SK-N-SH (cell line): ENCODE data around the gene RASGRF1. TPM values are rescaled to one million over a fixed set of nuclear protein-coding genes. Genes with fewer than 3 reads are reported as not detected.

Experiments used
- CTCF ChIA-PET: fragments of 300-600, 350-600 bp; formaldehyde crosslinking; extraction: SDS; loops from one replicate; lab custom pipeline; 2021; lab: Yijun Ruan, JAX
- POLR2A ChIA-PET: fragments of 350-600 bp; sonication (Branson Sonifier 250); formaldehyde crosslinking; extraction: SDS; loops from one replicate; lab custom pipeline; 2020; ENCODE audit warnings: antibody characterized with exemption, inconsistent platforms; lab: Yijun Ruan, JAX
- DNase-seq: peaks from one replicate; pipeline ENCODE4 v3.0.0; 2012
- H2AFZ ChIP-seq: fragments of 200-600 bp; sonication (generic); 2 replicates; pipeline ENCODE4 v1.8.1; 2016; ENCODE audit warnings: antibody characterized with exemption, mild to moderate bottlenecking, low read depth
- H3F3A ChIP-seq: fragments of 200-600 bp; sonication (generic); replicated peaks from 2 replicates; pipeline ENCODE3; 2016; ENCODE audit warnings: antibody characterized with exemption, mild to moderate bottlenecking; ENCODE audit not compliant: insufficient read depth
- H3K27ac ChIP-seq, 2 experiments: fragments of 200-500 bp in 1 of 2; fragments of 200-600 bp in 1 of 2; sonication (Bioruptor generic) in 1 of 2; sonication (generic), shearing (Covaris generic) in 1 of 2; 2 replicates each; pipeline versions ENCODE4 v1.5.1 to v1.6.1; 2014 to 2016; ENCODE audit warnings: low read depth in 2 of 2, inconsistent platforms in 1 of 2, low read length in 1 of 2, mild to moderate bottlenecking in 1 of 2, mixed read lengths in 1 of 2
- H3K27me3 ChIP-seq: fragments of 200-600 bp; sonication (generic), shearing (Covaris generic); 2 replicates; pipeline ENCODE4 v1.6.1; 2016; ENCODE audit warnings: mixed run types; ENCODE audit not compliant: insufficient read depth
- H3K36me3 ChIP-seq, 2 experiments: fragments of 200-500 bp in 1 of 2; fragments of 200-600 bp in 1 of 2; sonication (Bioruptor generic) in 1 of 2; sonication (generic) in 1 of 2; replicated peaks in 1 of 2; 2 replicates each; pipeline versions ENCODE3 to v1.5.1; 2014 to 2016; ENCODE audit warnings: low read length in 1 of 2, mild to moderate bottlenecking in 1 of 2; ENCODE audit not compliant: insufficient read depth in 2 of 2, control insufficient read depth in 1 of 2
- H3K4me1 ChIP-seq, 2 experiments: fragments of 200-500 bp in 1 of 2; fragments of 200-600 bp in 1 of 2; sonication (Bioruptor generic) in 1 of 2; sonication (generic), shearing (Covaris generic) in 1 of 2; 2 replicates each; pipeline versions ENCODE4 v1.5.1 to v1.6.1; 2014 to 2016; ENCODE audit warnings: low read depth in 1 of 2, low read length in 1 of 2, mixed run types in 1 of 2; ENCODE audit not compliant: insufficient read depth in 2 of 2, control insufficient read depth in 1 of 2
- H3K4me2 ChIP-seq: fragments of 200-600 bp; sonication (generic), shearing (Covaris generic); 2 replicates; pipeline ENCODE4 v1.6.1; 2017; ENCODE audit warnings: mixed run types
- H3K4me3 ChIP-seq, 2 experiments: fragments of 200-500 bp in 1 of 2; fragments of 200-600 bp in 1 of 2; sonication (Bioruptor generic) in 1 of 2; sonication (generic), shearing (Covaris generic) in 1 of 2; 2 replicates each; pipeline versions ENCODE4 v1.5.1 to v1.8.1; 2014 to 2016; ENCODE audit warnings: low read depth in 2 of 2, inconsistent platforms in 1 of 2, low read length in 1 of 2, mild to moderate bottlenecking in 1 of 2, mixed read lengths in 1 of 2, moderate library complexity in 1 of 2
- H3K79me2 ChIP-seq: fragments of 200-600 bp; sonication (generic); 2 replicates; pipeline ENCODE4 v1.8.1; 2017; ENCODE audit warnings: mild to moderate bottlenecking; ENCODE audit not compliant: insufficient read depth
- H3K9ac ChIP-seq: fragments of 200-600 bp; sonication (generic); 2 replicates; pipeline ENCODE4 v1.6.1; 2017; ENCODE audit warnings: mixed run types
- H3K9me2 ChIP-seq: fragments of 200-600 bp; sonication (generic); 2 replicates; pipeline ENCODE4 v1.6.1; 2017; ENCODE audit warnings: mixed run types
- H3K9me3 ChIP-seq: fragments of 200-600 bp; sonication (generic); 2 replicates; pipeline ENCODE4 v1.6.1; 2017; ENCODE audit warnings: mixed run types, mild to moderate bottlenecking, moderate library complexity
- H4K20me1 ChIP-seq: fragments of 200-600 bp; sonication (generic); 2 replicates; pipeline ENCODE4 v1.6.1; 2017; ENCODE audit warnings: mild to moderate bottlenecking, mixed run types; ENCODE audit not compliant: insufficient read depth
- CHD2 ChIP-seq: fragments of 150-350 bp; IDR thresholded peaks from 2 replicates; pipeline ENCODE4 v1.6.1; 2018; ENCODE audit warnings: low read length; ENCODE audit not compliant: partially characterized antibody
- ELF1 ChIP-seq: IDR thresholded peaks from 2 replicates; pipeline ENCODE4 v1.4.0; 2012
- FOSL2 ChIP-seq: IDR thresholded peaks from 2 replicates; pipeline ENCODE4 v1.4.0; 2012; ENCODE audit warnings: low read depth, mild to moderate bottlenecking, moderate library complexity, borderline replicate concordance
- FOXJ3 ChIP-seq: sonication (generic); formaldehyde crosslinking; IDR thresholded peaks from 2 replicates; pipeline ENCODE4 v1.5.1; 2020; ENCODE audit warnings: mild to moderate bottlenecking, missing genetic modification reagents
- GABPA ChIP-seq: IDR thresholded peaks from 2 replicates; pipeline ENCODE4 v1.4.0; 2012; ENCODE audit warnings: low read depth, mild to moderate bottlenecking
- GATA2 ChIP-seq: sonication (generic); formaldehyde crosslinking; IDR thresholded peaks from 2 replicates; pipeline ENCODE4 v1.5.0; 2020; ENCODE audit warnings: mild to moderate bottlenecking, missing genetic modification reagents
- NFIC ChIP-seq: IDR thresholded peaks from 2 replicates; pipeline ENCODE4 v1.4.0; 2012; ENCODE audit warnings: borderline replicate concordance
- NRF1 ChIP-seq: IDR thresholded peaks from 2 replicates; pipeline ENCODE4 v1.6.1; 2012; ENCODE audit warnings: low read depth, mild to moderate bottlenecking, low read length
- POLR2AphosphoS5 ChIP-seq: IDR thresholded peaks from 2 replicates; pipeline ENCODE4 v1.6.1; 2012; ENCODE audit warnings: low read depth, low read length
- RAD21 ChIP-seq: IDR thresholded peaks from 2 replicates; pipeline ENCODE4 v1.6.1; 2012; ENCODE audit warnings: mild to moderate bottlenecking, low read length
- REST ChIP-seq: IDR thresholded peaks from 2 replicates; pipeline ENCODE4 v1.6.1; 2012; ENCODE audit warnings: mild to moderate bottlenecking, low read depth, low read length, moderate library complexity
- RFX5 ChIP-seq: IDR thresholded peaks from 2 replicates; pipeline ENCODE4 v1.6.1; 2012; ENCODE audit warnings: mild to moderate bottlenecking, improper control_type of control experiment, low read length
- TAF1 ChIP-seq: IDR thresholded peaks from 2 replicates; pipeline ENCODE4 v1.6.1; 2012; ENCODE audit warnings: low read depth, mild to moderate bottlenecking, low read length, moderate library complexity, borderline replicate concordance
- TCF12 ChIP-seq: IDR thresholded peaks from 2 replicates; pipeline ENCODE4 v1.4.0; 2012
- USF2 ChIP-seq: fragments of 150-350 bp; IDR thresholded peaks from 2 replicates; pipeline ENCODE4 v1.6.1; 2017; ENCODE audit warnings: antibody characterized with exemption, low read length, low read depth, borderline replicate concordance
- YY1 ChIP-seq: IDR thresholded peaks from 2 replicates; pipeline ENCODE4 v1.4.0; 2012; ENCODE audit warnings: low read depth, mild to moderate bottlenecking
- ZBTB33 ChIP-seq: IDR thresholded peaks from 2 replicates; pipeline ENCODE4 v1.4.0; 2012; ENCODE audit warnings: low read depth, borderline replicate concordance
- WGBS: methylation state at CpG from one replicate; pipeline ENCODE4 v1.1.6; 2017; ENCODE audit warnings: low lambda C conversion rate; 5-methylcytosine and 5-hydroxymethylcytosine counted together
- polyA plus RNA-seq, 3 experiments: library from polyadenylated mRNA; depleted of rRNA; stranded (reverse); fragments of >200 nt; gene quantifications; 2 replicates each; pipeline ENCODE4 v1.2.3, GENCODE V29; 2012

Gene RASGRF1
- polyA plus RNA-seq, 1 of the 3 experiments (the other 2 are of a cell fraction), result 0.10 TPM

- H3K9ac ChIP-seq, result no peak overlapping the region
- 0% methylated on average over 1 of the region's 1 CpG for WGBS
- no peak overlapping the region for H2AFZ ChIP-seq
- peaks cover 5% of the 10 kb centered on the region; the same call in 1 of the 2 replicates for H3K27me3 ChIP-seq
- H4K20me1 ChIP-seq, result no peaks in the 10 kb centered on the region
- H3K4me2 ChIP-seq, result no peak overlapping the region
- no peak for DNase-seq
- H3K27ac ChIP-seq, result no peak overlapping the region
- no peaks in the 10 kb centered on the region for H3K36me3 ChIP-seq
- H3K4me1 ChIP-seq, result peaks cover 0 to 8% of the 10 kb centered on the region in 2 experiments; a peak in 1 of 4 replicates
- H3K9me2 ChIP-seq, result no peaks in the 10 kb centered on the region
- POLR2A ChIA-PET, result no interaction called here
- CTCF ChIA-PET, result interaction anchor here (1.7 to 2.6 kb wide), 2 partner anchors 16 to 138 kb away, joined by 6 to 8 read pairs; no protein-coding TSS in a partner anchor
- H3K9me3 ChIP-seq, result no peaks in the 10 kb centered on the region
- TF ChIP-seq POLR2AphosphoS5 (no peak), USF2 (no peak), TAF1 (no peak), RFX5 (no peak), FOXJ3 (CRISPR knock-in tag) (no peak), ELF1 (no peak), FOSL2 (no peak), NRF1 (no peak), RAD21 (no peak), REST (no peak), GABPA (no peak), ZBTB33 (no peak), YY1 (no peak), GATA2 (CRISPR knock-in tag) (no peak), CHD2 (no peak), NFIC (no peak), TCF12 (no peak)
- no peaks in the 10 kb centered on the region for H3F3A ChIP-seq
- no peak overlapping the region for H3K4me3 ChIP-seq
- no peaks in the 10 kb centered on the region for H3K79me2 ChIP-seq
These were observed 45.5 kb downstream of the RASGRF1 start for GRCh38 chr15:79045041-79045440.
